GM19239 (cell line): ENCODE data around the gene KCNN3.

Experiments
- DNase-seq: peaks from one replicate; pipeline ENCODE4 v3.0.0; 2011; ENCODE audit warnings: low spot score; ENCODE audit not compliant: insufficient read length
- FAIRE-seq: peaks from 2 replicates; lab custom pipeline; 2011; peaks lifted over from hg19 to GRCh38; lab: Jason Lieb, UNC

The KCNN3 gene

DNA sequence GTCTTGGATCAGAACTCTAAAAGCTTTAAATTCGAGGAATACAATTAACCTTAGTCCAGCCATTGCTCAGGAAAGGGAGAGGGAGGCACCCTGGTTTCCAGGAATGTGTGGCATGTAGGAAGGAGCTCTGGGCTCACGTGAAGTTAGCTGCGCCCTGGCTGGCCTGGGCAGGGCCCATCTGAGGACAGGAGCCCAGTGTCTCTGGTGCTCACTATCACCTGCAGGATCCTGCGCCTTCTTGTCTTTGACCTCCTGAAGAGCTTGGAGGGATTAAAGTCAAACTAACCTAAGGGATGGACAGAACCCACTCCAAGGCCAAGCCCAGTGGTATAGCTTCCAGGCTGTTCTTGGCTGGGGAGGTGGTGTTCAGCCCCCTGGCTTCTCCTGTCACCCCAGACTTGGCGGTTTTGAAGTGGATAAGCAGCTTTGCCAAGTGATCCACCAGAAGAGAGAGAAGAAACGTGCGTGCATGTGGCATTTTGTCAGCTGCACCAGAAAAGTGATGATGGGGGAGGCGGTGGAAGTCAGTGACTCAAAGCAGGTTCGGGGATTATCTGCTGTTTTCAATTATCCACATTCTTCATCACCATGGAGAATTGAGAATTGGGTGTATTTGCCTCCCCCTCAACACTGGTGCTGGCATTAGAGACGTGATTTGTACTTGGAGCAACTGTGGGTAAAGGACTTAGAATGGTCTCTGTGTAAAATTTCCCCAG is 11.9 kb upstream of the KCNN3 start:
- FAIRE-seq, result no peak
- DNase-seq, result no peak

DNA sequence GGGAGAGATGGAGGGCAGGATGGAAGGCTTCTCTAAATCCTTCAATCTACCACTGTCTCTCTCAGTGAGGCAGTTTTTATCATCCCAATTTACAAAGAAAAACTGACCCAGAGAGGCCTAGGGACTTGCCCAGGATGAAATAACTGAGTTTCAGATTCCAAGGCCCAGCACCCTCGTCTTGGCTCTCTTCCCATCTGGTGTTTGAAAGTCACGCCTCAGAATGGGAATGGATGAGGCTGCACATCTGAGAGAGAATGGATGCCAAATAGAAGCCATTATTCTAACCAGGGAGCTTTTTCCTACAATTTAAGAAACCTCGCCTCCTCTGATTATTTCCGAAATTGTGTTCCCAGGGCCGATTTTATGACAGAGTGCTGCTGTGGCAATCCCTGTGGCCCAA is 10.6 kb upstream of the KCNN3 start:
- FAIRE-seq (no peak), DNase-seq (no peak)

DNA sequence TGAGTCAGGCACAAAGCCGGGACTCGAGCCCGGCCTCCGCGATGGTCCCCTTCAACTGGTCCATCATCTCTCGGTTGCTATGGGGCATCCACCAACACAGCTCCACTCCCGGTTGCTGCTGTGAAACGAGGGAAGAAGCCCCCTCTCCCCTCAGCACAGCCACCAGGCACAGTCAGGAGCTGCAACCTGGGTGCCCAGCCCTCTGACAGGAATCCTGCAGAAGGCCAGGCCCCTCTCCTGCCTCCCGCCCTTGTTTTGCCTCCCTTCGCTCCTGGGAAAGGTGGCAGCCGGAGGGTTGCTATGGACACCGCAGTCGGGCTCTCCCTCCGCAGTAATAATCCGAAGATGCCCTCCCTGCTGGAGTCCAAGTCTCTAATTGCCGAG is 8.9 kb upstream of the KCNN3 start:
- no peak for FAIRE-seq
- DNase-seq, result no peak

DNA sequence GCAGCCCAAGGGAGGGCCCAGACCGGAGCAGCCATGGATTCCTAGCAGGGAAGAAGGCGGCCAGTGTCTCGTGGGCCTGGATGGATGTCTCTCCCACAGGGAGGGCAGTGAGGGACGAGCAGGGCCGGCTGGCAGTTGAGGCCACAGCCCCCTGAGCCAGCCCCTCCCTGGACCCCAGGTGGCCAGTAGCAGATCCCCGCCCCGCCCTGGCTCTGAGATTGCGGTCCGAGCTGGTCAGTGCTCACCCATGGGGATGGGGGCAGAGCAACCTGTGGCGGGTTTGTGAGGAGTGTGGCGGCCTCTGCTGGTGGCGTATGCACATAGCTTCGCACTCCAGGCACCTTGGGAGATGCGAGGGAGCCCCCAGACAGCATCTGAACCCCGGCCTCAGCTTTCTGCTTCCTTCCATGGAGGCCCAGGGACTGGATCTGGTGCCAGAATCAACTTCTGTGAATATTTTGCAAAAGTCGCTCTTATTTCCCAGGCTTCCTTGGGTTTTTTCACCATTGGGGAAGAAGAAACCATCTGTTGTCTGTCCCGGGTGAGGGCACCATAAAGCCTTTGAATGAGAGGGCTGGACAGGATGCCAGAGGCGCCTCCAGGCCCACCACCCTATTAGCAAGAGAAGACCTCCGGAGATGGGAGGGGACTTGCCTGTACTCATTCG is 8.4 kb upstream of the KCNN3 start:
- FAIRE-seq (peak; percentile 67), DNase-seq (peak; percentile 53)

DNA sequence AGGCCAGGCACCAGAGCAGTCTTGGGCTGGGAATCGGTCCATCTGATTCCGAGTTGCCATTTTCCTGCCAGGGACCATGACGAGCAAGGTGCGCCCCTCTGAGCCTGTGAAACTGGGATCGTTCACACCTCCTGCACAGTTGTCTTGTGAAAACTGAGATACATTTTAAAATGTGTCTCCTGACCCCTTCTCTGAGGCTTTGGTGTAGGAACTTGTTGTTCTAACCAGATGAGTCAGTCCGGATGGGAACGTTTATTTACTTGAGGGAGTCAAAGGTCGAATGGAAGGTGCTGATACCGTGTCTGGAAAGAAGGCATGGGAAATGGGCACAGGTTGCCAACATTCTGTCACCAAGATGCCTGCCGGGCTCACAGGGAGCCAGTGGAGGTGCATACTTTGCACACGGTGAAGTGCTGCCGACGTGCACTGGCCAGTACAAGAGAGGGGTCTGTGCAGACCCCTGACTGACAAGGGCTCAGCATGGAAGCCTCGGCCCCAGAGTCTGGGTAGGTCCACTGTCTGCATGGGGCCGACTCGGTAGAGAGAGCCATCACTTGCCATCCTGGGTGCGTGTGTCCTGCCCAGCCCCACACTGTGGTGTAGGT is 7.4 kb upstream of the KCNN3 start:
- FAIRE-seq (no peak), DNase-seq (no peak)

DNA sequence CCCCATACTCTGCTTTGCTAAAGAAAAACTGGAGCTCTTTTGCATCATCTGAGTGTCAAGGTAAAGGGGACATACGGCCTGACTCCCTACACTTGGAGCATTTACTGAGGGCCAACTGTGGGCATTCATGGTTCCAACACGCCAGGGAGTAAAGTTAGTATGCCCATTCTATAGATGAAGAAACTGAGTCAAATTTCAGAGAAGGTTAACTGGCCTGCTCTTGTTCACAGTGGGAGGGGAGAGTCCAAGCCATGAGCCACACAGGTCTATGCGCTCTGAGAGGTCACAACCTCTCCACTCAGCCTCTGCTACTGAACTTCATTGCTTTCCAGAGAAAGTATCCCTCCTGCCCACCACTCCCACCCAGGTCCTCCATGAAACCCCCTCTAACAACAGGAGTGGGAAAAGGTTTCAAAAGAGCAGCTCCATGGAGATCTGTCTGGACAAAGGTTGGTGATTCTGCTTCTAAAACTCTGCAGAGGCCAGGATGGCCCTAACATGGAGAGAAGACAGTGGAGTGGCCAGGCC is 6.8 kb upstream of the KCNN3 start:
- no peak for DNase-seq
- peak; percentile 35 for FAIRE-seq

DNA sequence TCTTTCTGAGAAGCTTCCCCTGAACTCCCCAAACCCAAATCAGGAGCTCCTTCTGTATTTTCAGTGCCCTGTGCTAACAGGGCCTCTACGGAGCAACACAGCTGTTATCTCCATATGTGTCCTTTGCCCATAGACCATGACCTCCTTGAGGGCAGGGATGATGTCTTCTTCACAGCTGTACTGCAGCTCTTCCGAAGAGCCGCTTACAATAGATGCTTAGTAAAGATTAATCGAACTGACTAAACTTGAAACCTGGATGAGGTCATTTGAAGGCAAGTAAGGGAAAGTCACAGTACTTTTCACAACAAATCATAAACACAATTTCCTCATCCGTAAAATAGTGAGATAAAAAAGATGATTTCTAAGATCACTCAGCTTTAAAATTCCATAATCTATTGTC is 4.4 kb upstream of the KCNN3 start:
- FAIRE-seq, result peak; percentile 95

DNA sequence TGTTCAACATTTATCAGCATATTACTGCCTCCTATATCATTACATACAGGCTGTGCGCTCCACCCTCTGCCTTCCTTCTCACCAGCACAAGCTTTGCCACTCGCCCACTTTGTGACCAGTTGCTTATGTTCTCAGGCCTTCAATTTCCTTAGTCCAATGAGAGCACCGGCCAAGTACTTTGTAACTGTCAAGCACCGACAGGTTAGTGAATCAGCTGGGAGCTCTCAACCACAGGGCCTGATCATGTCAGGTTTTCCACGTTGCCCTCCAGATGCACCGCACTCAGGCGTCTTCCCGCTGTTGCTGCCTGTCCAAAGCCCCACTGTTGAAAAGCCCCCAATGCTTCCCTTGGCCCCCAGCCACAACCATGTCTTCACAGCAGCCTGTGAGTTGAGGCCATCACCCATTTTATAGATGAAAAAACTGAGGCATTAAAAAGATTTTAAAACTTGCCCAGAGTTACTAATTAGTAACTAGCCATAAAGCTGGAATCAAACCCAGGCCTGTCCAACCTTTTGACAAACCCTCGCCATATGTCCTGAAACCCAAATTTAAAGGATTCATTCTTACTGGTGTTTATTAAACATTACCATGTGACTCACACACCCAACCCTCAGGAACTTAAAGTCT is 3.4 kb upstream of the KCNN3 start:
- no peak for FAIRE-seq
- DNase-seq, result no peak

More for the DNA sequence above, 4.4 kb upstream of the KCNN3 start:
- no peak for DNase-seq

DNA sequence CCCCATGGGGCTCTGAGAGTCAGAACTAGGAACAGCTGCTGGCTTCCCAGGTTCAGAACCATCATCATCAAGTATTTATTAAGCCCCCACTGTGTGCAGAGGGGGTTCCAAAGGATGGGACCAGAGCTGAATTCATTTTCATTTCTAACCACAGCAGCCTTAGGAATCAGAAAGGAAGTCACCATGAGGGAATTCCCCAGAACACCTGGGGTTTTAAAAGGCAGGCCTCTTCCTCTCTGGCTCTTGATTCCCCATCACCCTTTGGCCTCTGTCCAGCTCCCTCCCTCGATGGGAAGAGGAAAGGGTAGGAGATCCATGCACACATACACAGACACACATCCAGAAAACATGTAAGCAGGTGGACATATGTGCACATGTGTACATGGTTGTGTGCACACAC is 1.3 kb upstream of the KCNN3 start:
- peak; percentile 85 for FAIRE-seq
- no peak for DNase-seq

DNA sequence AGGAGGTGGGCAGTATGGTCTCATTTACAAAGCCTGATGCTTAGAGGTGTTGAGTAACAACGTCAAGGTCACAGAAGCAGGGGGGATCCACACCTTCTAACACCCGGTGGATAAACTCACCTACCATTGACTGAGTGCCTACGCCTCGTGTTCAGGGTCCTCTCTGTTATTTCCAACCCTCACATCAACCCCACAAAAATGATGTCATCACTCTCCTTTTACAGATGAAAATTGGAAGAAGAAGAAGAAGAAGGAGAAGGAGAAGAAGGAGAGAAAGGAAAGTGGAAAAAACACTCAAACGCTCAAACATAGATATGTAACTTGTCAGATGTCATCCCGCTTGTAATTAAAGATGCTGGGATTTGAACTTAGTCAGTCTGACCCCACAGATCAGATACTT is 653 bp upstream of the KCNN3 start:
- no peak for FAIRE-seq
- DNase-seq, result no peak

DNA sequence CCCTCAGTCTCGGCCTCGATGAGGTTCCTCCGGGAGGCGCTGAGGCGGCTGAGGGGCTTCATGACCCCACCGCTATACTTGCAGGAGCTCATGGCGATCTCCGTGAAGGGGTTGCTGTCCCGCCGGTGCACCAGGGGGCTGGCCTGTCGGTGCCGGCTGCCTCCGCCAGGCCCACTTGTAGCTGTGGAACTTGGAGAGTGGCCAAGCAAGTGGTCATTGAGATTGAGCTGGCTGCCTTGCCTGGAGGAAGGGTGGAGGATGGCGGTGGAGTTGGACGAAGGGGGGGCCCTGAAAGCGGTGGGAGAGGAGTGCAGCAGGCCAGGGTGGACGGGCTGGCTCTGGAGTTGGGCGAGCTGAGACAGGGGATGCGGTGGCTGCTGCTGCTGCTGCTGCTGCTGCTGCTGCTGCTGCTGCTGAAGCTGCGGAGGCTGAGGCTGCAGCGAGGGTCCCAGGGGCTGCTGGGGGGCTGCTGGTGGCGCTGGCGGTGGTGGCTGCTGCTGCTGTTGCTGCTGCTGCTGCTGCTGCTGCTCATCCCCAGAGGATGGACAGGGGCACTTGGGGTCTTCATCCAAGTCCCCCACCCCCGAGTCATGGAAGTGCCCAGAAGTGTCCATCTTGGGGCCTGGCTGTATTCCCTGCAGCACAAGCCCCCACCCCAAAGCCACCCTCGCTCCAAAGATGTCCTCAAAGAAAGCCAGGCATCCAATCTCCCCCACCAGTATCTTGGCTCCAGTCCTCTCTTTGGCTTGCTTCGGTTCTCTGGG is 548 bp downstream of the KCNN3 start:
- no peak for FAIRE-seq

DNA sequence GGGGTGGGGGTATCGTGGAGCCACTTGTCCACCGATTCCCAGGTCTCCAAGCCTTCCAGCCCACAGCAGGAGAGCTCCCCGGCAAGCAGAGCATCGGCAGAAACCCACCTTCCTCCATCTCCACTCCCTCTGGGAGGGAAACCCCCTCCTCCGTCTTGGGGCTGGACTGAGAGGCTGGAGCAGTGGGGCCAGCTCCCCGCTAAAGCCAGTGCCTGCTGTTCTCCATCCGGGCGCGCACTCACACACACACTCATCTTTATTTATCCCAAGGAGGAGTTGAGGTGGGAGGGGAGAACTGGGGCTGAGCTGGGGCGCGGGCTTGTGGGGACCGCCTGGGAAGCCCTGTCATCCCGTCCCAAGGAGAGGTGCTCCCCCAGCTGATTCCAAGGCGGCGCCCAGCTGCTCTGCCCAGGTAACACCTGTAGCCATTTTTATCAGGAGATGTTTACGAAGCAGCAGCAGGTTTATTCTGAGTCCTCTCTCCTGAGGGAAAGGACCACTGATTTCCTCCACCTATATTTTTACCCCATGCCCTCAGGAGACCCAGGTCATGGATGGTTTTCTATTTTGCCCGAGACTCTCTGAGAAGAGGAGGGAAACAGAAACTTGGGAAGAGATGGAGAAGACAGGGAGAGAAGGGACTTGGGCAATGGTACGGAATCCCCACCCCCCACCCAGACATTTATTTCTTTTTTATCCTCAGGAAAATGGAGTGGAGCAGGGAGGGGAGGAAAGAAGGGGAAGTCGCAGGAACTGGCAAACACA is 2.1 kb downstream of the KCNN3 start:
- FAIRE-seq (peak; percentile 8), DNase-seq (no peak)

More for the DNA sequence above, 548 bp downstream of the KCNN3 start:
- DNase-seq, result no peak

DNA sequence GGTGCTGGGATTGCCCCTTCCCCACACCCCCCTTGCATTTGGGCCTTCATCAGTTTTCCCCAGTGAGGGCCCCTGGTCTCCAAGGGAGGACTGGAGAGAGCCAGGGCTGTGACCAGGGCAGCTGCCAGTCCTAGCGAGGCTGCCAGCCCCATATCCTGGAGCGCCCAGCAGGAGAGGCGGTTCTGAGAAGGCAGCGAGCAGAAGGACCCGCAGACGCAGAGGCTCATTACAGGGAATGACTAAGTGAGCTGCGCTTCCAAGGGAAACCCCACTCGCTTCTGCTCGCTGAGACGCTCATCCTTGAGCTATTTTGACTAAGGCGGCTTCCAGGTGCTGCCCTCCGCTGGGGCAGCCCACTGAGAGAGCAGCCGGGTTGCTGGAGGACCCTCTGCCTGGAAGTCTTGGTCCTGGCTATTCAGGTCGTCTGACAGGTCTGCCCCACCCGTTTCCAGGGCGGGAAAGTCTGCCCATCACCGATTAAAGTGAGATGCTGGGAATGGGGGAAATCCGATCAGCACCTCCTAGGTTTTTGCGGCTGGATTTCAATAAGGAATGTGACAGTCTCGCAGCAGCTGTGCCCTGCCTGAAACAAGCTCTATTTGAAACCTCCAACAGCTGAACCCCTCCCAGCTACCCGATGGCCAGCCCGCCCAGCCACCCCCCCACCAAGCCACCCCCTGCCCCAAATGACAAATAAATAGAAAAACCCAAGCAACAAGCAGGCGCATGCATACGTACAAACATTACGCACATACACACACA is 2.8 kb downstream of the KCNN3 start:
- no peak for DNase-seq
- peak; percentile 91 for FAIRE-seq

DNA sequence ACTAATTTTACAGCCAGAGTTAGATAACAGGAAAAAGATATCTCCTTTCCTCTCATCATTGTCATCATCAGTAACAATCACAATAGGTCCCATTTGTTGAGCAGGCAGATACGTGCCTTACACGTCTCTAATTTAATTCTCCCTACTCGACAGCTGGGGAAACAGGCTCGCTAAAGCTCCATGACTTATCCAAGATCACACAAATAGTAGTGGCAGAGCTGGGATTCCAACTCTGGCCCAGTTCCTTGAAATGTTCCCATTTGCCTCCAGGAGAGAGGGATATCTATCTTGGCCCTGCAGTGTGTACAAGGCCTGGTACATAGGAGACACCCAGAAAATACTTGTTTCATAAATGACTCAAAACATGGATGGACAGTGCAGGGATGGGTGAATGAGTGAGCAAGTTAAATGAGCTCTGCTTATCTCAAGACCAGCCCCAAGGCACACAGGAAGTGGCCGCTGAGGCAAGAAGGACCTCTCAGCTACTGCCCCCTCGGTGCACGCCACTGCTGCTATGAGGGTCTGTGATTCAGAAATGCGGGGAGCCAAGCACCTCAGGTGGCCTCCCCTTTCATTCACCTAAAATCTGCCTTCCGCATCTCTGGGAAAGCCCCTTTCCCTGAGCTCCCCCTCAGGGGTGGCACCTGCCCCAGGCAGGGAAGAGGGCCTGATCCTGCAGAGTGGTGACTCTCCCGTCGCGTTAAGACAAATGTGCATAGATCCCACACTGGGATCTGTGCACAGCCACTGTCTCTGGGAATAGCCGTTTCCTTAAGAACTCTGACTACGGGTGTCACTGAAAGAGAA is 3.6 kb downstream of the KCNN3 start:
- no peak for FAIRE-seq
- no peak for DNase-seq

DNA sequence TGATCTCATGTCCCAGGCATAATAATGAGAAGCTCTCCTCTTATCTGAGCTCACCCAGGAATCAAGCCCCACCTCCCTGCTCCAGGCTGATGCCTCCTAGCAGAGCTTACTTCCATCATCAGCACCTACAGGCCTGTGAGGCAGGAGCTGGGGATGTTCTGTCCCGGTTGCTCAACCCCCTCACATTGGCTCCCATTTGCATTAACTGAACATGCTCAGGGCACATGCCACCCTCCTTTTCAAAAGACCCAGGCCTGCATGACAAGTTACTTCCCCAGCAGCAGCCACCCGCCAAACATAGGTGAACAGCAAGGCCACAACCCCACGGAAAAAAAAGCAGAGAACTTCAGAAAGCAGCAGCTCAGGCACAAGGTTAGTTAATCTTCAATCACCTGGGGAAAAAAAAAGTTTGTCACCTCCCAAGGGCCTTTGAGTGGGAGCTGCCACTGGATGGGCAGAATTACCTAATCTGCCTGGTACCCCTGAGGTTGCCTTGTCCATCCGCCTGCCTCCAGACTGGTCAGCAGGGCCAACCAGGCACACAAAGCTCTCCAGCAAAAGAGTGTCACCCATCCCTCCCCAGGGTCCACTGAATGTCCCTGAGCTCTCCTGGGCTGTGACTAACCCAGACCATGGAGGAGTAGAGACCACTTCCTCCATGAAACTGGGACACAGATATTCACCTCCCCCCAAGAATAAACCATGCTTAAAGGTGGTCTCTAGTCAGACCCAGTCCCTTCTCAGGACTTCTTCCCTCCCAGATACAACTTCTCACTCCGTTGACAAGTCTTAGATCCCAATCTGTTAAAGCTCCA is 4.4 kb downstream of the KCNN3 start:
- peak; percentile 97 for FAIRE-seq
- DNase-seq, result no peak

DNA sequence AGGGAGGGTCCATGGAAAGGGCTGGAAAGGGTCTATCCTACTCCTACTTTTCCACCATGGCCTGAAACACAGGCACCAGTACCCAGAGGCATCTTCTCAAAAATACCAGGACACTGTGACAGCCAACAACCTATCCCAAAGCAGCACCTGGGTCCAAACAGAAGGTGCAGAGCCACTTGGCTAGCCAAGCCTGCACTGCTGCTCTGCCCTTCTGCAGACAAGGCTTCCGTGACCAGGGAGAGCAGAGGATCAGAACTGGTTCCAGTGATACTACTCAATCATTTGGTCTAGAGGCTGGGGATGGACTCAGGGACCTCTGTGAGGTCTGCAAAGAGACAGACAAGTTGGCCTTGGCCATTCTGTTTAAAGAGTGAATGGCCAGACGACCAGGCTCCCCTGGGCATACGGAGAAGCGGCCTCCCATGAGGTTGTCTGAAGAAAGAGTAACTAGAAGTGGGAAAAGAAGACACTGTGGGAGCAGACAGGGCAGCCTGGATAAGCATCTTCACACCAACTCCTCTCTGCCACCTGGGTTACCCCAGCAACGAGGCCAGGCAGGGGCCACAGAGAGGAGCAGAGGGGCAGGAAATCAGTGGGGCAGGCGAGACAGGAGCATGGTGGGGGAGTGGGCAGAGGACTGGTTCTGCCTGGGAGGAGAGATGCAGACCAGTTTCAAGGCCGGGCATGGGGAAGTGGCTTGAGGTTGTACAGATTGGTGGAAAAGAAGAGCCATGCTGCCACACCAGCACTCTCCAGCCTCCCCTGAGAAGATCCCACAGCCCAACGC is 5.7 kb downstream of the KCNN3 start:
- FAIRE-seq, result no peak
- DNase-seq, result no peak
